AG09319 (cell line): ENCODE measurements around the gene PPP2R2D.
"Not testable (repeated sequence)": the region's sequence is repeated elsewhere in the genome, so short reads cannot be mapped to it uniquely, and the experiment has no call there.

Source experiments
- DNase-seq: peaks from one replicate; pipeline ENCODE4 v3.0.0-alpha.2; 2010; ENCODE audit warnings: low read depth; ENCODE audit errors: extremely low read depth
- CTCF ChIP-seq: IDR thresholded peaks from 2 replicates; pipeline ENCODE4 v1.5.1; 2011; ENCODE audit warnings: low read depth, mild to moderate bottlenecking, inconsistent platforms, low read length, moderate library complexity

PPP2R2D gene

GRCh38 chr10:131911451-131911850 lies 10.6 kb downstream of the PPP2R2D start:
- no peak for TF ChIP-seq CTCF
- DNase-seq: no peak

- DNase-seq: no peak
- TF ChIP-seq CTCF: no peak
Measured at GRCh38 chr10:131912620-131913019, 11.8 kb downstream of the PPP2R2D start.

GRCh38 chr10:131915484-131915883 lies 14.7 kb downstream of the PPP2R2D start:
- DNase-seq: no peak
- TF ChIP-seq CTCF: no peak

GRCh38 chr10:131915990-131916766 lies 15.4 kb downstream of the PPP2R2D start:
- TF ChIP-seq CTCF: no peak

GRCh38 chr10:131916767-131917160 lies 16.0 kb downstream of the PPP2R2D start:
- DNase-seq: not testable (repeated sequence)

More at GRCh38 chr10:131915990-131916766, 15.4 kb downstream of the PPP2R2D start:
- no peak for DNase-seq

- DNase-seq: not testable (repeated sequence)
Measured at GRCh38 chr10:131917496-131917895, 16.7 kb downstream of the PPP2R2D start.

GRCh38 chr10:131919461-131919860 lies 18.7 kb downstream of the PPP2R2D start:
- not testable (repeated sequence) for DNase-seq

GRCh38 chr10:131920151-131920550 lies 19.3 kb downstream of the PPP2R2D start:
- no peak for DNase-seq
- TF ChIP-seq CTCF: no peak

- no peak for DNase-seq
- no peak for TF ChIP-seq CTCF
Measured at GRCh38 chr10:131920693-131921092, 19.9 kb downstream of the PPP2R2D start.
